ENCODE results near the gene CCPG1.

DNA sequence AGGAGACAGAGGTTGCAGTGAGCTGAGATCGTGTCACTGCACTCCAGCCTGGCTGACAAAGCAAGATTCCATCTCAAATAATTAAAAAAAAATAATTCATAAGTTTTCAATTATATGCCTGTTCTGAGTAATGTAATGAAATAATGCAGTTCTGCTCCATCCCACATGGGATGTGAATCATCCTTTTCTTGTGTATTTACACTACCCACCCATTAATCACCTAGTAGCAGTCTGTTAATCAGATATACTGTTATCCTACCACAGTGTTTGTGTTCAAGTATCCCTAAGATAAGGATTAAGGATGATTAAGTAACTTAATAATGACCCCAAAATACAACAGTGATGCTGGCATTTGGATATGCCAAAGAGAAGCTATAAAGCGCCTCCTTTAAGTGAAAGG lies 50.4 kb downstream of the CCPG1 start:
- TF ChIP-seq EZH2 (IDR thresholded peaks at IDR 0.05; ENCODE audit: low read length, missing control alignments) (no peak), CTCF (conservative IDR thresholded peaks at IDR 0.05 in 1 of 2, IDR thresholded peaks at IDR 0.05 in 1 of 2; ENCODE audit: low read depth in 1 of 2, low read length in 2 of 2) (no peak)

Measured in fibroblast of lung (primary cell).